ENCODE results near the gene MAGI1.
"Not testable (repeated sequence)": the region's sequence is repeated elsewhere in the genome, so short reads cannot be mapped to it uniquely, and the experiment has no call there.

Gene MAGI1

GRCh38 chr3:66038726-66039589 is at the start of gene MAGI1:
Gene MAGI1, minus strand, starts transcription at chr3:66038918. Its CDS starts 610 bp downstream, at chr3:66038308.
- DNase-seq: peak; percentile 81

DNA sequence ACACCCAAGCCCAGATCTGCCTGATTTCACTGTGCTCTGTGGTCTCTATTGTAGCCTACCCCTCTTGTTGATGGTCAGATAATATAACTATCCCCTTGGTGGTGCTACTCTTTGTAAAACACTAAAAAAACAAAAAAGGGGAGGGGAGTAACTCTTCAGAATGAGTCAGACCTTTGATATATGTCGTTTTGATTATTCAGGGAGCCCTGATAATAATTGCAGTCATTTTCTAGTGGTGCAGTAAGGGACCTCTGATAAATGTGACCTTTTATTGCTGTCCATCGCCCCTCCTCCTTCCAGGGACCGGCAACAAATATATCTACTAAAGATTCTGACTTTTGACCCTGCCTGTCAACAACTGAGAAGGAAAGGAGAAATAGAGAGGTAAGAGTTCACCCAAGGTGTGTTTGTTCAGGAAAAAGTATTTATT is 45.1 kb upstream of the MAGI1 start:
- DNase-seq: no peak

DNA sequence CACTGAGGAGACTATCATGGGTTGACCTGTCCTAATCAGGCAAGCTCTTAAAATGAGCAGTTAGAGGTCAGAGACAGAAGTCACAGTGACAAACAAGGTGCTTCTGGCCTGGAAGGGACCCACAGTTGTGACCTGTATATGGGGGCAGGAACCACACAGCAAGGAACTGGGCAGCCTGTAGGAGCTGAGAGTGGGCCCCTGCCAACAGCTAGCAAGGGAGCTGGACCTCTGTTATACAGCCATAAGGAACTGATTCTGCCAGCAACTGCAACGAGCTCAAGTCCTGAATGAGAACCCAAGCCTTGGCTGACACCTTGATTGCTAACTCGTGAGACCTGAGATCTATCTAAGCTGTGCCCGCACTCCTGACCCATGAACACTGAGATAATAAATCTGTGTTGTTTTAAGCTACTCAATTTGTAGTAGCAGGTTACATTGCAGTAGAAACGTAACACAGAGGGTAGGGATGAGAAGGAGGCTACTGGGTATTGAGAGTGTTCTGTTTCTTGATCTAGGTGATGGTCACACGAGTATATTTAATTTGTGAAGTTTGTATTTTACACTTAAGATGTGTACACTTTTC is 44.5 kb upstream of the MAGI1 start:
- DNase-seq: no peak

DNA sequence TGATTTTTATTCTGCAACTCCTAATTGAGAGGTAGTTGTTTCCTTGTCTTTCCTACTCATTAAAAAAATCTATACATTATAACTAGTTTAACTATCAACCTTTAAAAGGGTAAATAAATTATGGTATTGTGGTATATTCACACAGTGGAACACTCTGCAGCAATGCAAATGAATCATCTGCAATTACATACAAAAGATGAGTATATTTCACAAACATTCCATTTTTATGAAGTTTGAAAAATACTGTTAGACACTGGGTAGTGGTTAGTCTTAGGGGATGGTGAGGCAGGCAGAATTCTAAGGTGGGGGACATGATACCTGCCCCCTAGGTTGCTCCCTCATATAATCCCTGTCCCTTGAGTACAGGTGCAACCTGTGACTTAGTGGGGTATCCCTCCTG is 44.0 kb upstream of the MAGI1 start:
- DNase-seq: no peak

GRCh38 chr3:66080167-66080566 is 41.4 kb upstream of the MAGI1 start:
- DNase-seq: no peak

DNA sequence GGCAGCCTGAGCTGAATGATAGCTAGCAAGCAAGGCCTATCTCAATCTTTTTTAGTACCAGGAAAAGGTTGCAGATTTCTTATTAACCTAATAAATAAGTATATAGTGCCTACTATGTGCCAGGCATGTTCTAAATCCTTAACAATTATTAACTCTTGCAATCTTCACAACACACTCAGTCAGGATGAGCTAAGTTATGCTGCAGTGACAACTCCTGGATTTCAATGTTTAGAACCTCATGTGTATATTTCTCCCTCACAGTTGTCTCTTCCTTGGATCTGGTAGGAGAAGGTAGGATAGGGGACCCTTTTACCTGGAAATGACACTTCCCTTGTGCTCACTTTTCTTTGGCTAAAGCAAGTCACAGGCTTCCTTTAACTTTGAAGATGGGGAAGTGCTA is 39.3 kb upstream of the MAGI1 start:
- DNase-seq: no peak

GRCh38 chr3:66076861-66077470 is 38.2 kb upstream of the MAGI1 start:
- DNase-seq: no peak

DNA sequence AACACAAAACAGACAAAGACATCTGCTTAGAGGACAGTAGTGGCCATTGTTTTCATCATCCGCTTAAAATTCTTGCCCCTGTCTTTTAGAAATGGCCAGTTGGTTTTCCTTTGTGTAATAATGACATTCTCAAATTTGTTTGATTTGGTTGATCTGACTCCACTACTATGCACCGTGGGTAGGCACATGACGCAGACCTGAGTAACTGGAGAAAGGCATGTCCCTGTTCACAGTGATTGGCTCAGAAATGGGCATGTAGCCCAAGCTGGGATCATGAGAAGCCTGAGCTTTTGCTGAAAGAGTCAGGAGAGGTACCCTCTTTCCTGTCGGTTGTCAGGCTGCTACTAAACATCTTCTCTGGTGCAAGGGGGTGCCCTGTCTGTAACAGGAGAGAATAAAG is 36.6 kb upstream of the MAGI1 start:
- no peak for DNase-seq

GRCh38 chr3:66073464-66074141 is 34.9 kb upstream of the MAGI1 start:
- DNase-seq: no peak

GRCh38 chr3:66068255-66068654 is 29.5 kb upstream of the MAGI1 start:
- DNase-seq: no peak

GRCh38 chr3:66066963-66067617 is 28.4 kb upstream of the MAGI1 start:
- no peak for DNase-seq

GRCh38 chr3:66055289-66055688 is 16.6 kb upstream of the MAGI1 start:
- no peak for DNase-seq

GRCh38 chr3:66053550-66054094 is 14.9 kb upstream of the MAGI1 start:
- DNase-seq: no peak

DNA sequence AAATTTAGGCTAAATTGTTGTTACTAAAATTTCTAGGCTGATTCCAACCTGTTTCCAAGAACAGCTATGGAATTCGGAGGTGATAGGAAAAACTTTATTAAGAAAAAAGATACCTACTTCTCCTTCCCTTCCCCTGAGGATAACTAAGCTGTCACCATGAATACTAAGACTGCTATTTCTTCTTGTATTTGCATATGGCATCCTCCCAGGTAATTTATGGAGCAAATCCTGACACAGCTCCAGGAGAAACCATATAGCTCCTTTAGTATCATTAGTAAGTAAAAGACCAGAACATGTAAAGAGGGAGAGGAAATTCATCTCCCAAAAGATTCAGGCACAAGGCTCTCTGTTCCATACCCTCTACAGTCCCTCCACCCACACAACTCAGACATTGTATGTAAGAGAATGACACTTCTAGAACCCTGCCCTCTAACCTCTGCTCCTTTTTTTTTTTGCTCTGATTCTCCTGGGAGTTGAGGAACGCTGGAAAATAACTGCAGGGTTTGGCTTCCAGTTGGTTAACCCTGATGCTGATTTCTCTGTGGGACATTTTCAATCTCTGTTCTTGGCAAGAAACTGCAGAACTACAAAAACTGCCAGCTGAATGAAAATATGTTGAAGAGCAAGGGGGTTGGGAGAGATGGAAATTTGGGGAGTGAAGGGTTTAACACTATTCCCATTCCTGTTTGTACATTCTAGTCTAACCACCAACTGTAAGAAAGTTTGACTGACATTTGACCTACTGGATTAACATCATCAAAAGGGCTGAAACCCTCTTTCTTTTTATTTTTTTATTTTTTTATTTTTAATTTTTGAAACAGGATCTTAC is 14.2 kb upstream of the MAGI1 start:
- DNase-seq: no peak

DNA sequence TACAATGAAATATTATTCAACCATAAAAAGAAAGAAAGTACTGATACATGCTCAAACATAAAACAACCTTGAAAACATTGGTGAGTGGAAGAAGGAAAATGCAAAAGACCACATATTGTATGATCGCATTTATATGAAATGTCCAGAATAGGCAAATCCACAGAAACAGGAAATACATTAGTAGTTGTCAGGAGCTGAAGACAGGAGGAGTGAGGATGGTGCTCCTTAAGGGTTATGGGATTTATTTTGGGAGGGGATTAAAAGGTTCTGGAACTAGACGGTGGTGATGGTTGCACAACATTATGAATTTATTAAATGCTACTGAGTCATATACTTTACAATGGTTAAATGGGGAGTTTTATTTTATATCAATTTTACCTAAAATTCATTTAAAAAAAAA is 12.1 kb upstream of the MAGI1 start:
- DNase-seq: no peak

GRCh38 chr3:66048051-66048395 is 9.3 kb upstream of the MAGI1 start:
- no peak for DNase-seq

- DNase-seq: no peak
Measured at GRCh38 chr3:66047311-66048050, 8.8 kb upstream of the MAGI1 start.

DNA sequence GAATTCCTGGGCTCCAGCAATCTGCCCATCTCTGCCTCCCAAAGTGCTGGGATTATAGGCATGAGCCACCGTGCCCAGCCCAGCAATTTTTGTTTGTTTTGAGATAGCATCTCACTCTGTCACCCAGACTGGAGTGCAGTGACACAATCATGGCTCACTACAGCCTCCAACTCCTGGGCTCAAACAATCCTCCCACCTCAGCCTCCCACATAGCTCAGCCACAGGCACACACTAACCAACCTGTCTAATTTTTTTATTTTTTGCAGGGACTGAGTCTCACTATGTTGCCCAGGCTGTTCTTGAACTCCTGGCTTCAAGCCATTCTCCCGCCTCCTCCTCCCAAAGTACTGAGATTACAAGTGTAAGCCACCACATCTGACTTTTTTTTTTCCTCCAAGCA is 7.6 kb upstream of the MAGI1 start:
- DNase-seq: not testable (repeated sequence)

GRCh38 chr3:66041828-66042227 is 3.1 kb upstream of the MAGI1 start:
- DNase-seq: no peak

DNA sequence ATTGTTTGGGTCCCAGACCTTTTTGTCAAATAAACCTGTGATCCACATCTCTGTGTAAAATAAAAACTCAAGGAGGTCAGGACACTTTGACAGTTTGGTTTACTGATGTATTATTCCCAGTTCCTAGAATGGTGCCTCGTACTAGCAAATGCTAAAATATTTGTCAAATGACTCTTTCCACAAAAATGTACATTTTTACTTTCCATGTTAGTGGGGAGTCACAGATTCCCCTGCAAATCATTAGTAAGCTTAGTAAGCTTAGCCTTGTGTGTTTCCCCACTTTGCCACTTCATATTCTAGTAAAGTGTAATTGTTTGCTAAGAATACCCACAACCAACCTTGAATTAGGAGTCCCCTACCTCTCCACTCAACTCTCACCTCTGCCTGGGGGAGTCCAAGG is 2.4 kb upstream of the MAGI1 start:
- DNase-seq: no peak

DNA sequence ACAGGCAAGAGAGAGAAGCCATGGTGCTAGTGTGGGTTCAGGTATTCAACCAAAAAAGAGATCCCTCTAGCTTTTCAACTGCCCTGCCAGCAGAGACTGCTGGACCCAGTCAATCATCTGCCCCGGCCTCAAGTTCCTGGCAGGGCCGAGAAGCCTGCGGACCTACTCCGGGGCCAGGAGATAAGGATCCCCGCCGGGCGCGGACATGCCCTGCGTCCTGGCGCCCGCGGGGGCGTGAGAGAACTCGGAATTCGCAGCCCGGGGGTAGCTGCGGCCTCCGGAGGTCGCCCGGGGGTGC is 821 bp upstream of the MAGI1 start:
- no peak for DNase-seq

- no peak for DNase-seq
Measured at GRCh38 chr3:66038384-66038725, 363 bp downstream of the MAGI1 start.
